HG02623 (cell line): Measurements from ENCODE around the gene TLX2.

Experiments
- ATAC-seq: cut with Tn5 transposase; IDR thresholded peaks from one replicate; pipeline ENCODE4 v1.9.1; 2021; ENCODE audit warnings: moderate library complexity; ENCODE audit not compliant: unreplicated experiment

The TLX2 gene

DNA sequence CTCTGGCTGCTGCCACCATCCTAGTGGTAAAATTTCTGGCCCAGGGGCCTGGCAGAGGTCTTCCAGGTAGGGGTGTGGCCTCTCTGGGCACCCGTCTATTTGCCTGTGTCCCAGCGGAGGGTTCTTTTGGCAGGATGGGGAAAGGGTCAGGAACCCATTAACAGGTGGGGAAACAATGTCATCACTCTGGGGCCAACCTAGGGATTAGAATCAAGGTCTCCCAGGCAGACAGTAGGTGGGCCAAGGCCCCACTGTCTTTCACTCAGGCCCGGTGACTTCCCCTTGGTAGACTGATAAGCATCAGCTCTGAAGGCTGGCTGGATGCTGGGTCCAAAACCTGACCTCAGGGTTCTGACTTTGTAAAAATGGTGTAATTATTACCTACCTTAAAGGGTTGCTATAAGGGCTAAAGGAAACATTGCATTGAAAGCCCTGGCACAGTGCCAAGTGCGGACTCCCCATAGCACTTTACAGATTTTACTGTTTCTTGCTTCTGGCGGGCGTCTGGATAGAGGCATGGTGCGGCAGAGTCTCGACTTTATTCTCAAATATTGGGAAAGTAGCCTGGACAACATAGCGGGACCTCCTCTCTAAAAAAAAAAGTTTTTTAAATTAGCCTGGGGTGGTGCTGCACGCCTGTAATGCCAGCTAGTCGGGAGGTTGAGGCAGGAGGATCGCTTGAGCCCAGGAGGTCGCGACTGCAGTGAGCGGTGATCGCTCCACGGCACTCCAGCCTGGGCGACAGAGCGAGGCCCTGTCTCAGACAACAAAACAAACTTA, 17.1 kb upstream of the TLX2 start:
- ATAC-seq: no peak

DNA sequence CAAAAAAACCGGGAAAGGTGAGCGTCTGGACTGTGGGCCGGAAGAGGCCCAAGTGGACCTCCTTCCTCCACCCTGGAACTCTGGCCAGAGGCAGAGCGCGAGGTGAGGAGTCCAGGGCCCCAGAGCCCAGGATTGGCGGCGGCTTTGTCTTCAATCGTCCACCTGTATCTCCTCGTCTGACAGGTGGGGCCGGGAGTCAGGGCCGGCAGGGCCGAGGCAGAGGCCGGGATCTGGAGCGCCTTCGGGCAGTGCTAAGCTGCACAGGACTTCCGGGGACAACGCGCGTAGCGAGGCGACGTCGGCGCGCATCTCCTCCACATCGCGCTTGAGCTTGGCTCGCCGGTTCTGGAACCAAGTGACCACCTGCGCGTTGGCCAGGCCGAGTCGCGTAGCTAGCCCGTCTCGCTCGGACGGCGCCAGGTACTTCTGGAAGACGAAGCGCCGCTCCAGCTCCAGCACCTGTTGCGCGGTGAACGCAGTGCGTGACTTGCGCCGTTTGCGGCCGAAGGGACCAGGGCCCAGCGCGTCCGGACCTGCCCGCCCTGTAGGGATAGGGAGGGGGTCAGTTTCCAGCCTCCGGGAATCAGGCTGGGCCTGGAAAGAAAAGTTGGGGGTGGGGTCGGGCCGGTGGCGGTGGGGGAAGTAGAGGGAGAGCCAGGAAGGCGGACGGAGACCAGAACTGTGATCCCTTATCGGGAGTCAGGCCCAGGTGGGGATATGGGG, 16.3 kb upstream of the TLX2 start:
- no peak for ATAC-seq

DNA sequence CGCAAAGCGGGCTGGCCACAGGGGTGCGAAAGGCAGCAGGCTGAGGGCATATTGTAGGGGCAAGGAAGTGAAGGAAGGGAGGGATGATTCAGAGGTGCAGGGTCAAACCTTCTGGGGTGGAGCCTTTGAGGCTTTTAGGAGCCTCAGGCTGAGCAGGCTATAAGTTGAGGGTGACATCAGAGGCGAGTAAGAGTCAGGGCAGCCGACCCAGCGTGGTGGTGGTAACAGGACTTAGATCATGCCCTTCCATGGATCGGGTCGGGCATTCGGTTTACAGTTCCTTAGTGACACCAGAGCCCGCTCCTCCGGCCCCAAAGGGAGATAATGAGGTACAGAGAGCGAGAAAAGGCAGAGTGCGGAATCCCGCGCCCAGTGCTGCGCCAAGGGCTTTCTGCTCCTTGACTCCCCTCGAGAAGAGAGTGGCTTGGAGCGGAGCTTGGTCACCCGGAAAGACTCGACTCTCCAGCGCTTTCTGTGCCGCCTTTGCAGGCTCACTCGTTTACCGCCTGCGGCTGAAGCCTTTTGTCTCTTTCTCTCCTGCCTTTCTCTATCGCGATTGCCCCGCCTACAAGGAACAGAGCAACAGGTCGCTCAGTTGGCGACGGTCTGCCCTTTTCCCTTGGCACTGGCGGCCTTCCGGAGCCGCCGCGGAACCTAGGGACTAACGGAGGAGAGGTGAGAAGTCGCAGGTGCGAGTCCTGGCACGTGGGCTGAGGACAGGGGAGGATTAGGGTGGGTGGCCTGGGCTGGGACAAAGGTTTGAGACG, 15.6 kb upstream of the TLX2 start:
- ATAC-seq: no peak

DNA sequence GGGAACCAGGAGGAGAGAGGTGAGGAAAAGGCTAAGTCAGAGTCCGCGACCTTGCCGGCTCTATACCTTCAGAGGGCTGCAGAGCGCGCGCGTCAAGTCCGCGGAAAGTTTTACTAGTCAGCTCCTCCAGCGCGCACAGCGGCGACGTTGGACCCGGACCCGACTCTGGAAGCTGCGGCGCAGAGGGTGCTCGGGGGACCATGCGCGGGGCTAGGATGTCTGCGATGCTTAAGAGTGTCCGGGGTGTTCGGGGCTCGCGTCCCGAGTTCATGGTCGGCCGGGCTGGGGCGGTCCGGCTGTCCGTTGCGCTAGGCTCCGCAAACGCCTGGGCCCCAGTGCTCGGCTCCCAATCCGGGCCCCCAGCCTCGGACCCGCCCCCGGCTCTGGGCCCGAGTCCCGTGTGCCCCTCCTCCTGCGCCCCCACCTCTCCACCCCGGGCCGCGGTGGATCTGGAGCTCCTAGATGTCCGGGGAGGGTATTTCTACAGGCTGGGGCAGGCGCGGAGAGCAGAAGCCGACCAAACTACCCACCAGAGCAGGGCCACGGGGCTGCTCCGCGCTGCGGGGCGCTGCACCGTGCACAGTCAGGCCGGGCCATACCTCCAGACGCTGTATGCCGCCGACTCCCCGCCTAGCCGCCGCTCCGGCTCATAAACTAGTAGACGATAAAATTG, 14.8 kb upstream of the TLX2 start, which contains the start of gene LBX2:
LBX2 (minus strand) TSS at position 337 of the 673 bp plus-strand sequence; CDS start at position 271, 66 bp downstream.
- no peak for ATAC-seq

DNA sequence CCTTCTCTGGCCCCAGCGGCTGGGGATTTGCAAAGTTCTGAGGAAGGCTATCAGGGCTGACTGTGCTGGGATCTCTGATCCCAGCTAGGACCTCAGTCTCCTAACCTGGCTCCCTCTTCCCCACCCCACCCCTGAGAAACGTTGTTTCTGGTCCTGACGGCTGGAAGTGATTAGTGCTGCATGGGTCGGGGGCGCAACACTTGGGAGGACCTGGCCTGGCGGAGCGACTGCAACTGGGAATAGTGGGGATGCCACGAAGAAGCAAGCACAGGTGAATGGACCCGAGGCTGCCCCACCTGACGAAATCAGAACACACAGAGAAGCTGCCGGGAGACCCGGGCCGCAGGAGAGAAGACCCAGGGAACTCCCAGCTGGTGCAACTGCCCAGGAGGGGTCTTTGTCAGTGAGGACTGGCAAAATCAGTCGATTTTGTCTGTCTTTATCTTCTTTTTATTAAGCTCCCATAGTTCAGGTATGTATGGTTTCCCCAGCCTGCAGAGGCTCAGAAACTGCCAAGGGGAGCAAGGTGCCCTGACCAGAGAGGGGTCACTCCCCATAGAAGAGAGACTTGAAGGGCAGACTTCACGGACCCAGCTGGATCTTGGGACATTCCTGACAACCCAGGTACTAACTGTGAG, 14.2 kb upstream of the TLX2 start:
- no peak for ATAC-seq

DNA sequence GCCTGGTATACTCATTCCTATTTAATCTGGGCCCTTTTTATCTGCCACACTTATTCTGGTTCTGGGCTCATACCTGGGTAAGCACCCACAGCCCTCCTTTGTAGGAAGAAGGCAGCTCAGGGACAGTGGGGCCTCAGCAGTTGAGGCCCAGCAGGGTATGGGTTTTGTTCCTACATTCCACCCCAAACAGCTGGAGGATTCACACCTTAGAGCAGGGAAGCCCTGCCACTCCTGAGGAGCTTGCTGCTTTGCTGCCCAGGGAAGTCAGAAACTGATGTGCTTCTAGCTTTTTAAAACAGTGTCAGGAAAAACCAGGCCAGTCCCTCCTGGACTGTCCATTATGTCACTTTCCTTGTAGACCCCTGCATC, 13.7 kb upstream of the TLX2 start:
- ATAC-seq: no peak

DNA sequence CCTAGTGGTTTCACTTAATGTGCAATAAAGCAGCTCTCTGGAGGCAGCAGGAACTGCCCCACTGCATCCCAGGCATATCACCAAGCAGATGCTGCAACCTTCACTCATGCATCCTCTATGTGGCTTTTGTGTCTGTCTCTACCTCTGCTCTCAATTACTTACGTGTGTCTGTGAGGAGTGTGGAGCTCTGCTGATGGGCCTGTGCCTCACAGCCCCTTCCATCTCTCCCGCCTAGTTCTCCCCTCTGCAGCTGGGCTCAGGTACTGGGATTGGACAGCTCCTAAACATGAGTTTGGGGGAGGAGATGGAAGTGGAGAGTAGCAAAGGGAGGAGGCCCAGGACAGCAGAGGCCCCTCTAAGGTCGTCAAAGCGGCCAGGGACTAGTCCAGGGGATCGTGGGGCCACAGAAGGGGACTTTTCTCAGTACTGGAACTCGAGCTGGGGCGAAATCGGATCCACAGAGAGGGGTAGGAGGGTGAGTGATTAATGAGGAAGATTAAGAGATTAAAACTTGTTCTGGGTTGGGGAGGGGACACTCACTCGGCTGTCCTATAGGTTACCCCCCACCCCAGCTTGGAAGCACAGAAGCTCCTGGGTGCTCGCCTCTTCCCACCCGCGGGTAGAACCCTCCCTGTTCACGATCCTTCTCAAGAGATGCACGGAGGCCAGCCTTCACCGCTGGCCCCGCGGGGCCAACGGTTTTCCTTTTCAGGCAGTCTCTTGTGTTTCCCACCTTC, 12.7 kb upstream of the TLX2 start:
- ATAC-seq: no peak

DNA sequence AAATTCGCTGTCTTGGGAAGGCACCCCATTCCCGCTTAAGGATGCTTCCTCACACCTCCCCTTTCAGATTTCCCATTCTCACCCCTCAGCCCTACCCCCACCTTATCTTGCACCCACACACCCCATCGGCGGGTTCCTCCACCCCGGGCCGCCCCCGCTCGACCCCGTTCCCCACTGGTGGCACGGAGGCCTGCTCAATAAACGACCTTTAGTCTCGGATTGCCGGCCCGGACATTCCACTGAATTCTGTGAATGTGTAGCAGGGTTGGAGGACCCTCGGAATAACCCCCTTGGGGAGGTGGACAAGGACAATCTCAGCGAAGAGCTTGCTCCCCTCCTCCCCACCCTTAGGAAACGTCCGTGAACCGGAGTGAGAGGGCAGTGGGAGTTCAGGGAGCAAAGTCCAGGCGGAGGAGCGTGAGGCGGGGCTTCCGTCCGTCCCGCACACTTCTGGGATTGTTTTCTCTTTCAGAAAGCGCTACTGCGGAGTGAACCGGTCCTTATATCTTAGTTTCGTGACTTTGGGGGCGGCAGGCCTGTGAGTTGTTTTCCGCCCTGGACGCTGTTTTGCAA, 12.0 kb upstream of the TLX2 start:
- no peak for ATAC-seq

DNA sequence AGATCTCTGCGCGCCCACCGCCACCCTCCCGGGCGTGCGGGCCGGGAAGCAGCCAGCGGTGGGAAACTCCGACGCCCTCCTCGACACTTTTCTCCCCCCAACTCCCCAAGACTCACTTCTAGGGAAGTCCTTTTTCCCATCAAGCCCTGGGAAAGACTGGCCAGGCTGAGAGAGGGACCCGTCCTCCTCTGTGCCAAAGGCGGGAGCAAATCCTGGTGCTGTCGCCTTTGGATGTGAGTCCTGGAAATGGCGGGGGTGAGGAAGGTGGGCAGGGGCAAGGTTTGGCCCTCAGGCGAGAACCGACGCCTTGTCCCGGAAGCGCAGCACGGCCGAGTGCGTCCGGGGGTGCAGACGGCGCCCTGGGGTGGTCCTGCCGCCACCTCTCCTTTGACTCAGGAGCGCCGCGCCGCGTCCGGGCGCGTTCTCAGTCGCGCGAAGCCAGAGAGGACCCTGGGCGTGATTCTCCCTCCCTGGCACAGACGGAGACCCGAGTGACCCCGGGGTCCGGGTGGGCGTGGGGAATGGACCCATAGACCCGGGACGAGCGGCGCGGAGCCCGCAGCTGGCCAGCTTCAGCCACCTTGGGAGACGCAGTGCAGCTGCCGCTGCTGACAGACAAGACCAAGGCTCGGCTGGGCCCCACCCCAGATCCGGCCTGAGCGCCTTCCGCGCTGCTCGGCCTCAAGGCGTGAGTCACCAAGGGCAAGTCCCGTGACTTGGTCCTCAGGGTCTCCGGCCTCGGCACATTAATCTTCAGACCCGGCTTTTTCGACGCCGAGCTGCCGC, 11.3 kb upstream of the TLX2 start:
- peak; percentile 29 for ATAC-seq

DNA sequence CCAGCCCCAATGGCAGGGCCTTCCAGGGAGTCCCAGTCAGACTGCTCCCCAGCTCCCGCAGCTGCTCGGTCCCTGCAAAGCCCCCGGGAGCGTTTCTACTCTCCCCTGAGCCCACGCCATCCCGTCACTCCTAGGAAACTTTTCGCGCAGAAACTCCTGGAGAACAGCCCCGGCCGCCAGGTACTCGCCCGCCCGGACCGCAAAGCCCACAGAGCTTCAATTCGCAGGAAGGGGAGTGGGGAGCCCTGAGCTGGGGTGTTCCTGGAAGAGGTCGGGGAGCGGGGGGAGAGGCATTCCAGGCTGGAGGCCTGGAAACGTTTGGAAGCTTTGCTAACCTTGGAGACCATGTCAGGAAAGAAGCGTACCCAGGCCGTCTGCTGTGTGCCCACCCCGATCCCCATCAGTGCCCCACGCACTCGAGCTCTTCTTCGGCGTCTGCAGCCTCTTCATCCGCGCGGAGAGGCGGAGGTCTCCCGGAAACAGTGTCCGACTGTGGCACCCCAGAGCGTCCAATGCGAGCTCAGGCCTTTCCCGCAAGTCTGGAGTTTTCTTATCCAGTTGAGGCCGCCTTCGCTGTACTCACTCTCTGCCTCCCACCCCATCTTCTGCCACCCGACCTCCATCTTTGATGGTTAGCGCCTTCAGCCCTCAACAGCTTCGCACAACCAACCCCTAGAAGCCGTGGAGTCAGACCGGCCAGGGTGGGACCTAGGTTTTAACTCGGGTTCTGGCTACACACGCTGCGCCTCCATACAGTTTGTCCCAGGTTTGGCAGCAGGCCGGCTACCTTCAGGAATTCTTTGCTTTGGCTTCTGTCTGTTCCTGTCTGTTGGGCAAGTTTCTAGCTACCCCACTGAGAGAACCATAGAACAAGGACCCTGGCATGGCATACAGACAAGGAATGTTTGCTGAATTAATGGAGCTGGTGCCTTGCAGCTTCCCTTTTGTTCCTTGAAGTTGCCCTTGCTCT, 10.5 kb upstream of the TLX2 start:
- ATAC-seq: no peak

DNA sequence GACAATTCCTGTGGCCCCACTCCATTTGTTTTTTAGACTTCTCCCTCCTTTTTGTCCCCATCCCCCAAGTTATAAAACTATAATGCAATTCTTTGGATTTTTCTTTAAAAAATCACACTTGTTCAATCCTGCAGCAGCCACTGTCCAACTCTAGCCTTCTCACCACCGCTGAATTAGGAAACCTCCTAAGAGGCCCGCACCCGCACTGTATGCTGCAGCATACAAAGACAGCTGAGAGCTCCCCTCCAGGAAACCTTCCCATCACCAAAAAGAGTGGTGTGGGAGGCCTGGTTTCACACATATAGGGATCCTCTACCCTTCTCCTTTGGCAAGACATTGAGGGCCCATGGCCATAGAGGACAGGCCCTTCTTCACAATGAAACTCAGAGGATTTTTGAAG, 9.7 kb upstream of the TLX2 start:
- ATAC-seq: no peak

DNA sequence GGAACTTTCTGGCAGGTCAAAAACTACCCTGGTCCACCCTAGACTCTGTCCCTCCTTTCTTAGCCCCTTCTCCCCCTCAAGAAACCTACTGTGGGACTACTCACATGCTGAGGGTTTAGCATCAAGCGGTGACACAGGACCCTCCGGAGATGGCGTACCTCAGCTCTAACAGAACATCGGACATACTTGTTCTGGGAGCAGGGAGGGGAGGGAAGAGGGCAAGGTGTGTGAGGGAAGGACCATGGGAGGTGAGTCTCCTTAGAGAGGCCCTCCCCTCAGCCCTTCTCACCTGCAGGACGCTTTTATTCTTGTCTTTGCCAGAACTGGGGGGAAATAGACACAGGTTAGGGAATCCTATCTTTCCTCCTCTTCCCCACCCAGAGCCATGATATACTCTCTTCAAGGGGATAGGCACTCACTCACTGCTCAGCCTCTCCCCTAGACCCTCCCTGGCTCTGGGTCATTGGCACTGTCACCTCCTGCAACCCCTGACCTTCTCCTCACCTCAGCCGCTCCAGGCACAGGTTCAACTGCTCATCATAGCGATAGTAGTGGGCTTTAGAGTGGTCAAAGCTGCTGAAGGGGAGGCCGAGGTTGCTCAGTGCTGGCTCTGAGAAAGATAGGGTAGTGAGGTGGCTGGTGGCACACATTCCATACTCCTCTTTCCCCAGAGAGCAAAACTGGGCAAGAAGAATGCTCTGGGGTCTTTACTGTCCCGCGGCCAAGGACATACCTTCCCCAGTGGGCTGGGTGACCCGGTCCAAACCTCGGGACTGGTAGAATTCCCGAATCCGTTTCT, 8.6 kb upstream of the TLX2 start:
- ATAC-seq: no peak

DNA sequence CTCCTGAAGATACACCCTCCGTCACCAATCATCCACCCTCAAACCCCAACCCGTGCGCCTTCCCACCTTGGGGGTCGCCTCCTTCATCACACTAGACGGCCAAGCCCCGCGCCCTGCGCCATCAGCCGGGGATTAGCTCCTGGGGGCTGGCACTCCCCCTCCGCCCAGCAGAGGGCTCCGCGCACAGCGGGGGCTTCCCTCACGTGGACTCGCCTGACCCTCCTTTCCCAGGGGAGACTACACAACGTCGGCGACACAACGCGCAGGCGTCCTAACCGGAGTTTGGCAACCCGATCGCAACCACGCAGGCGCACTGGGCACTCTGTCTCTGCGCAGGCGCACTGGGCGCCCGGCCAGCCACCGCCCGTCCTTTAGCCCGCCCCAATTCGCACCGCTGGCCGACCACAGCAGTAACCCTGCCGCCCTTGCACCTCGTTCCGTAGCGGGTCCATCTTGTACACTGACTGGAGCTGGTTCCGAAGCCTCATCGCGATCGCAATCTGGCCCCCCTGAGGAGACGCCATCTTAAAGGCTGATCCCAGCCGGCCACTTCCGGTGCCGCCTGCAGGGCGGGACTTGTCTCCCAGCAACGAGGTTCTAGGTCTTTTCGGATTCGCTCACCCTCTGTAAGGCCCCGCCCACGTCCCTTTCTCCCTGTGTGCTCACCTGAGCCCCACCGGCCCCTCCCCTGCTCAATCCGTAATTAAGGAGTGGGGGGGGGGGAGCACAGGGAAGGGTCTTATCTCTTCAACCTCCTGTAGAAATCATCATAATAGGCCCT, 6.9 kb upstream of the TLX2 start, which contains the start of gene PCGF1:
PCGF1 (minus strand) TSS at position 551 of the 781 bp plus-strand sequence; CDS start at position 524, 27 bp downstream.
- peak; percentile 83 for ATAC-seq

DNA sequence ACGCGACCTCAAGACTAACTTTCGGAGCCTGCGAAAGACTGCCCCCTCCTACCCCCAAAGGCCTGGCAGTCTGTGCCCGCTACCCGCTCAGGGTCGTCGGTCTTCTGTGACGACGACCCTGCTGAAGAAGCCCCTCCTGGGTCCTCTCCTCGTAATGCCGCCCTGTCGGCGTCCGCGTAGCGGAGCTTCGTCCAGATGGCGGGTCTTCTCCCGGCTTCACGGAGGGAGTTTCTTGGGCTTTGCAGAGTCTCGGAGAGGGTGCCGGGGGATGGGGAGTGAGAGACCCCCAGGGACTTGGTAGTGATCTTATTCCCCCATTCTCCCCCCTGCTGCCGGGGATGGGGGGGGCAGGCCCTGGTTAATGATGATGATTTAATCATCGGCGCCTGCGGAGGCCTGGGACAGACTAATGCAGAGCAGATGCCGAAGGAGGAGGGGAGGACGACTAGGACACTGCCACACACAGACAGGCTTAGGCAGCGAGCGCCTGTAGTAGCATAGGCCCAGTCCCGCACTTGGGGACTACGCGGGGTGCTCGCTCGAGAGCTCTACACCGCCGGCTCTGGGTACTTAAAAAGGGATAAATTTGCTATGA, 6.2 kb upstream of the TLX2 start:
- no peak for ATAC-seq

DNA sequence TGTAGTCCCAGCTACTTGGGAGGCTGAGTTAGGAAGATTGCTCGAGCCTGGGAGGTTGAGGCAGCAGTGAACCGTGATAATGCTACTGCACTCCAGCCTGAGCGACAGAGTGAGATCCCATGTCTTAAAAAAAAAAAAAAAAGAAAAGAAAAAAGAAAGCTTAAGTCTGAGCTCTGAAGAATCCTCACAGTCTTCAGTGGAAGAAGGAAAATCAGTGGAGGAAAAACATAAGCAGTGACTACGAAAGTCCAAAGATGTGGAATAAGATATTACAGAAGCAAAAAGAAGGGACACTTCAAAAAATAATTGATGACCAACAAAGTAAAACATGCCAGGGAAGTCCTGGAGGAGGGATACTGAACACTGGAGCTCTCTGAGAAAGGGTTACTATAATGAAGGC, 4.0 kb upstream of the TLX2 start:
- ATAC-seq: no peak
